PFSK-1 (cell line): ENCODE measurements around the gene SFPQ.

Experiments used
- POLR2AphosphoS5 ChIP-seq: IDR thresholded peaks from 2 replicates; pipeline ENCODE4 v1.6.1; 2012; ENCODE audit warnings: low read depth, mild to moderate bottlenecking, control low read depth, low read length, moderate library complexity
- REST ChIP-seq, 2 experiments: IDR thresholded peaks; 2 replicates each; pipeline versions ENCODE4 v1.6.1 to v1.8.0; 2011 to 2012; ENCODE audit warnings: low read depth in 2 of 2, low read length in 2 of 2, control low read depth in 1 of 2, inconsistent platforms in 1 of 2, mild to moderate bottlenecking in 1 of 2, moderate library complexity in 1 of 2; ENCODE audit not compliant: insufficient read depth in 1 of 2
- SIN3A ChIP-seq: IDR thresholded peaks from 2 replicates; pipeline ENCODE4 v1.6.1; 2012; ENCODE audit warnings: mild to moderate bottlenecking, low read length, moderate library complexity, borderline replicate concordance; ENCODE audit not compliant: insufficient read depth
- TAF1 ChIP-seq: IDR thresholded peaks from 2 replicates; pipeline ENCODE4 v1.6.1; 2012; ENCODE audit warnings: low read length, control low read depth, borderline replicate concordance; ENCODE audit not compliant: insufficient read depth

DNA sequence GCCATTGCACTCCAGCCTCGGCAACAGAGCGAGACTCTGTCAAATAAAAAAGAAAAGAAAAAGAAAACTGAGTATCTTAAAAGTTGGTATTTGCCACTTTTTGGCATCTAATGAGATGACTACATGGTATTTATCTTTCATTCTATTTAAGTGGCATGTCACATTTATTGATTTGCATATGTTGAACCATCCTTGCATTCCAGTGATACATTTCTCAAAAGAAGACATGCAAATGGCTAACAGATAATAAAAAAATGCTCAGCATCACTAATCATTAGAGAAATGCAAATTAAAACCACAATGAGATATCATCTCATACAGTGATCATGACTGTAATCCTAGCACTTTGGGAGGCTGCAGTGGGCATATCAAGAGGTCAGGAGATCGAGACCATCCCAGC is 28.1 kb downstream of the SFPQ start:
- no peak for TF ChIP-seq REST (IDR thresholded peaks at IDR 0.05; ENCODE audit: insufficient read depth in 1 of 2, low read depth in 2 of 2, low read length in 2 of 2)
- TF ChIP-seq POLR2AphosphoS5: no peak
- no peak for TF ChIP-seq SIN3A
- no peak for TF ChIP-seq TAF1
